AG20443 (cell line): ENCODE results near the gene PRKG1.
A peak's percentile ranks its signal among the peaks of the same experiment; 100 is the strongest.
"Not testable (repeated sequence)": the region's sequence is repeated elsewhere in the genome, so short reads cannot be mapped to it uniquely, and the experiment has no call there.

ENCODE experiments used
- DNase-seq: peaks from one replicate; pipeline ENCODE4 v3.0.0; 2012; ENCODE audit warnings: low spot score, mixed read lengths

PRKG1 gene

DNA sequence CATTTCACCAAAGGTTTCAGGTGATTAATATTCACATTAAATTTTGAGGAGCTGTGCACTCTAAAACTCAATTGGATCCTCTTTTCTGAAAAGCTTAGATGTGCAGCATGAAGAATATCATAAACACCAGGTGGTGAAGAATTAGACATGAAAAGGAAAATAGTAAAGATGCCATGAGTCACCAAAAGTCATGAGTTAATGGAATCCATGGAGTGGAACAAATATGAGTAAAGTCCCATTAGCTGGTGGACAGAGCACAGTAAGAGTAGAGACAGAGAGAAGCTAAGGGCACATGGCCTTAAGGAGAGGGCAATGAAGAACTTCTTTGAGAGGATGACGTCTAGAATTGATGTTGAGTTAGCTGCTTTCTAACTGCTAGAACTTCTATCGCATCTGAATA lies 353.5 kb downstream of the PRKG1 start:
- DNase-seq: no peak

DNA sequence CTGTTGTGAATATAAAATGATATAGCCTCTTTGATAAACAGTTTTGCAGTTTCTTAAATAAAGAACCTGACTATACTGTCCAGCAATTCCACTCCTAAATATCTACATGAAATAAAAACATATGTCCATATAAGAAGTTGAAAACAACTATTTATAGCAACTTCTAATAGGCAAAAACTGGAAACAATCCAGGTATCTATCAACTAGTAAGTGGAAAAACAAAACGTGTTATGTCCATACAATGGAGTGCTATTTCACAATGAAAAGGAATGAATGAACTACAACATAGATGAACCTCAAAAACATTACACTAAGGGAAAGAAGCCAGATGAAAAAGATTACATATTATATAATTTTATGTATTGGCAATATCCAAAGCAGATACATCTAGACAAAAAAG lies 356.2 kb downstream of the PRKG1 start:
- DNase-seq: no peak

DNA sequence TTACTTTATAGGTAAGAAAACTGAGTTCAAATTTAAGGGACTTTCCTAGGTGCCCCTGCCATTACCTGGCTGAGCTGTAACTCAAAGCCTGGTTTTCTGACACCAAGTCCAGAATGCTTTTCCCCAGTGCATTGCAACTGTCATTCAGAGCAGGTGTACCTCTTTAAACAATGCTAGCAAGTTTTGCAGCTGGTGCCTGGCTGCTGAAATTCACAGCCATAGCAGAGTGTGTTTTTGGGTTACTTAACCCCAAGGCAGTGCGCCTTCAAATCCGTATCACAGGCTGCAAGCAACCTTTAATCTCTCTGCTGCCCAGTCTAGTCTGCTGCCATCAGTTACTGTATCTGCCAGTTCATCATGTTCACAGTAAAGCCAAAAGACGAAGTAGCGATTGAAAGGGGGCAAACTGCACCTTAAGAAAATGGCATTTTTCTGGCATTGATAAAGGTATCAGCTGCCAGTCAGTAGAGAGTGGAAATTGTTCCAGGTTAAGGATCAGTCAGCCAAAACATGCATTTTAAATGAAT lies 359.7 kb downstream of the PRKG1 start:
- no peak for DNase-seq

DNA sequence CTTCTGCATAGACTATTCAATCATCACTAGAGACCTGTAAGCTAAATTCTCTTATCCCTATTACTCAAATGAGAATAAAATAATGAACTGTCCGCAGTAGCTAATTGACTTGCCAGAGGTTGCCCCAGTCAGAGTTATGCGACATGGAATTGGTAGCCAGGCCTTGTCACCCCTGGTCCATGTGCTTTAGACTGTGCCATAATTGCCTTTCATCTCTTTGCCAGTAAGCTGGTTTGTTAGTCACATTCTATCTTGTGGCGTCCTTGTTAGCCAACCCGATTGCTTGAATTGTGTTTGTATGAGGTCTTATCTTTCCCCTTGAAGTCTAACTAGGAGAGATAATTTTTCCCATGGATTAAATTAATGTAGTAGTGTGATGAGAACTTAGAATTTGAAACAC lies 362.5 kb downstream of the PRKG1 start:
- no peak for DNase-seq

DNA sequence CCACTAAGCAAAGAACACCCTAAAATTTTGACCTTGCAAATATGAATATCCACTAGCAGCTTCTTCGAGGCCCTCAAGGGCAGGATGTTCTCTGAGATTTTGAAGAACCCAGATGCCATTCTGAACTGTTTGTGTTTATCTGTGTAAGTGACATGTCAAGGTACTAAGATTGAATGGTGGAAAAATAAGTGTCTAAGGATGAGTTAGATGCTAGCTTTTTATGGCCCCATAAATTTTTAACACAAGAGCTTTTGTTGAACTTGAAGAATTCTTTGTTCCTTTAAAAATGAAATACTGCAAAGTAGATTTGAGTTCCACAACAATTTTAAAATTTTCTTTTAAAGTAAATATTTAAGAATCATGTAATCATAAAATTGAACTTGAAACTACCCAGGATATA lies 365.4 kb downstream of the PRKG1 start:
- no peak for DNase-seq

DNA sequence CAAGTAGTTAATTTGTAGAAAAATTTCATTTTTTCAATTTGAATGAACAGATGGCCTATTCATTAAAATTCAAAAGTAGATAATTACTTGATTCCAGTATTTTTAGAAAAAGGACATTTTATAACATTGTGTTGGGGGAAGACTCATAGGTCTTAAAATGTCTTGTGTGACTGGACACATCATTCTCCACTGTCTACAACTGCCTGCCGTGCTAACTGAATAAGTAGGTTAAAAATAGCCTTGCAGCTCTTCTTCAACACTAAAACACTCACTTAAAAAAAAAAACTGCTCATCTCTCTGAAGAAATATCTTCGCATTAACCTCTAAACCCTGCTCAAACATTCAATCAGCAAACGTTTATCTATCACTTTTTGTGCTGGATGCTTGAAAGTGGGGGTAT lies 371.3 kb downstream of the PRKG1 start:
- peak; percentile 19 for DNase-seq

DNA sequence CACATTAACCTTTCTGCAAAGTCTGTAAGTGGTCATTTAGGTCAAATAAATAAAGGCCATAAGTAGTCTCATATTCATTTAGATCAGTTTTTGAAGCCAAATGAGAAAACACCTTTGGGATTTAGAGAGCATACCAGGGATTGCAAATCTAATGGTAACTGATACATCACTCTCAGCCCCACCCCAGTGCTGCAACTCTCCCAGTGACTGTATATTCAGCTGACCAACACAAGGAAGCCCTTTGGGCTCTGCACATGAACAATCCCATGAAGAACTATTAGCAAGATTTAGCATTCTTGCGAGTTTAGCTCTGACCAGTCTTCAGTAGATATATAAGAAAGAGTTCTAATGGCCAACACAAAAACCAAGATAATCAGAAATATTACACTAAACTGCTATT lies 372.8 kb downstream of the PRKG1 start:
- DNase-seq: peak; percentile 9

DNA sequence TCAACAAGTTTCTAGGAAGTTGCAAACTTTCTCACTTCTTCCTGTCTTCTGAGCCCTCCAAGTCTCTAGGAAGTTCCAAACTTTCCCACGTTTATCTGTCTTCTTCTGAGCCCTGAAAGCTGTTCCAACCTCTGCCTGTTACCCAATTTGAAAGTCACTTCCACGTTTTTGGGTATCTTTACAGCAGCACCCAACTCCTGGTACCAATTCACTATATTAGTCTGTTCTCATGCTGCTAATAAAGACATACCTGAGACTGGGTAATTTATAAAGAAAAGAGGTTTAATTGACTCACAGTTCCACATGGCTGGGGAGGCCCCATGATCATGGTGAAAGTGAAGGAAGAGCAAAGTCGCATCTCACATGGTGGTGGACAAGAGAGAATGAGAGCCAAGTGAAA lies 381.5 kb downstream of the PRKG1 start:
- not testable (repeated sequence) for DNase-seq

DNA sequence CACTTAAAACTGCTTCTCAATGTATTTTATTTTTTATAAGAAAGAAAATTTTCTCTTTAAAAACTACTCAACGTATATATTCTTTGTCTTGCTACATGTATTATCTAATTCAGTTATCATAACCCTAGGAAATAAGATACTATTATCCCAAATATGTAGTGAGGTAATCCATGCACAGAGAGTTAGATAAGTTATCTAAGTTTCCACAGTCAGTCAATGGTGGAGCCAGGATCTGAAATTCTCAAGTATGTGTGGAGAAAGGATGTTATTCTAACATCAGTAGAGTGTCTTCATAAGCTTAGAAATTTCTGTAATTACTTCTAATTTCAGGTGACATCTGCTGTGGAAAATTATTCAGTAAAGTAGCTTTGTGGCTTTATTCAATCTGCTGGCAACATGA lies 385.2 kb downstream of the PRKG1 start:
- DNase-seq: no peak

DNA sequence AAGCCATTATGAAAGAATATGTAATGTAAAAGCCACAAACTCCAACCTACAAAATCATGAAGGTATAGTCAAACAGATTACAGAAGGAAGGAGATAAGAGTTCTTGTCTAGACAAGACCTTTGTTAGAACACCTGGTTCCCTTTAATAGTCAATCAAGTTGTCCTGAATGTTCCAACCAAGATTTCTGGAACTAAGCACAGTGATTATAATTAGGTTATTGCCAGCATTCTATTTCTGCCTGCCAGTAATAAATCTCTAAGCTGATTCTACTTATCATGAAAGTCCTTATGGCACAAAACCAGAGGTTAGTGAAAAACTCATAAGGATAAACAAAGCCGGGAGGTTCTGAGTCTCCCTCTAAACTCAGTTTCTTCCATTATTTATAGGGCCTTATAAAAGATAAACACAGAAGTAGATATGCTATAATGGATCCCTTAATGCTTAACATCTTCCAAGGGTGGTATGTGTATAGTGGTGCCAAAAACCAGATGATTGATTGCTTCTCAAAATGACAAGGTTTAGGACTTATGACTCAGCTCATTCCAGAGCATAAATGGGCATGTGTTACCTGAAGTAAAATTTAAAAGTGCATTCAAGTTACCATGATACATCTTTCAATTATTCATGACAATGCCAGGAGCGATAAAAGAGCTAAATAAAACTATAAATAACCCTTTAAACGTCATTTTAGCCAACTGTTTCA lies 387.9 kb downstream of the PRKG1 start:
- DNase-seq: no peak

DNA sequence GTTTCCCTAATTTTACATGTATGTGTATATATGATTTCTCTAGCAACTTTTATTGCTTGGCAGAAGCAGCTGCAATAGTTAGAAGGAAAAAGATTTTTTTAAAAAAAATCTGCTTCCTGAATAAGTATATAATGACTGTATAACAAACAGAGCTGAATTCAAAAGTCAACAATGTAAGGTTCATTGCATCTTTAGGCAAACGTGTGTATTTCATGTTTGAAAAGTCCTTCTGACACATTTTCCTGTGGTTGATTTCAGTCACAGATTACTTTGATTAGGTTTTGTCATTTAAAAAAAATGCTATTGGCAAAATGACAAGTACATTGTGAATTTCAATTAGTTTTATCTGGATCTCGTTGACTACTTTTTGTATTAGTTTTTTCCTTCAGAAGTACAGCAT lies 394.1 kb downstream of the PRKG1 start:
- DNase-seq: no peak

DNA sequence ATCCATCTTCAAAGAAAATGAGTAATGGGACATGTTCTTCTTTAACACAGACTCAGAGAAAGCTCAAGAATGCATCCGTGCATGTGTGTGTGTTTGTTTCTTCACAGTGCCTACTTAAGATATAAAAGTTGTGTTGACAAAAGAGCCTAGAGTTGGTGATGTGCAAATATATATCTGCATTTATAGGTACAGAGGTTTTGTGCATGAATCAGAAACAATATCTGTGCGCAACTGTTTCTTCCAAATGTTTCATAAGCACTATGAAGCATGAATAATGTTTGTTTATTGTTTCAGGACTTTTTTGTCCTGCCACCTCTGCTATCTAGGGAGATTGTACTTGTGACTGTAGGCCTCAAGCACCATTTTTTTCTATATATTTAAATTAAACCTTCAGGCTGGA lies 395.4 kb downstream of the PRKG1 start:
- no peak for DNase-seq

DNA sequence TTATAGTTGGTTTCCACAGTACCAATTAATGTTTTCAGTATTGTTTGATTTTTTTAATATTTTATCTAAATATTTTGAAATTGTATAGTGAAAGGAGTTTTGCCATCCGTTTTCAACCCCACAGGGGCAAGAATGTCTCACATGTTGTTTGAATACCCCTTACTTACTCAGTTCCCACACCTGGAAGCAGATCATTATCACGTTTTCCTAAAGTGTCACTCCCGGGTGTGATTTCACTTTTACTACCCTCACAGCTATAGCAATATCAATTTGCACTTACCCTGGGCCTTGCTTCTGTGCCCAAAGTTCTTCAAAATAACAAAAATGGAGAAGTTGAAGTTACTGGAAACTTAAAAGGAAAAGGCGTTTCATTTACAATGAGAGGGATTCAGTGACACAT lies 397.0 kb downstream of the PRKG1 start:
- no peak for DNase-seq

DNA sequence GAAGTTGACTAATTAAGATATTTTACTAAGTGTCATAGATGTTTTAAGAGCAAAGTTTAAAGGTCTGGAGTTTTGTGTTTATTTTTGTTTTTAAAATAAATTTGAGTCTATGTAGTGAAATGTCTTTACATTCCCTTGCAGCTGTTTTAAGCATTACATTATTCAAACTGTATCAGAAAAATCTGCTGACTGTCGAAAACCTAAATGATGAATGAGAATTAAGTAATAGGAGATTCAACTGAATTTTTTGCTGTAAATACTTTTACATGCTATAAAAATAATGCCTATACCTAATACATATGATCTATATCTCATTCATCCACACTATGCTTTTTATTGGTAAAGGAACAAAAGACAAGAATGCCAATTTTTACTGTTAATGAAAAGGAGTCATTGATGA lies 397.9 kb downstream of the PRKG1 start:
- no peak for DNase-seq

DNA sequence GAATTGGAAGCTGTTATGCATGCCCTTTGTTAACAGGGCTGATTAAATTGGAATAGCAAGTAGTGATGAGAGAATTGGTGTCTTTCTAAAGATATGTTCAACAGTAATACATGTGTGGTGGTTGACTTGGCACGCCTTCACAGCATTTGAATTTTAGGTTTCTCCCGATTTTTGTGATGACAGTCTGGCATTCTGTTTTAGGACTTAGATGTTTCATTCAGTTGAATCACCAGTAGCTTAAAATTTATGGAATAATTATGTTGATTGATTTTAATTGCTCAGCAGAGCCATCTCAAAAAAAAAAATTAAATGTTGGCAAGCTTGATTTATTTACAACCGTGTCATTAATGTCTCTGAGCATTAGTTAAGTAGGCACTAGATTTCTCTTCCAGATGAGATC lies 405.4 kb downstream of the PRKG1 start:
- no peak for DNase-seq

DNA sequence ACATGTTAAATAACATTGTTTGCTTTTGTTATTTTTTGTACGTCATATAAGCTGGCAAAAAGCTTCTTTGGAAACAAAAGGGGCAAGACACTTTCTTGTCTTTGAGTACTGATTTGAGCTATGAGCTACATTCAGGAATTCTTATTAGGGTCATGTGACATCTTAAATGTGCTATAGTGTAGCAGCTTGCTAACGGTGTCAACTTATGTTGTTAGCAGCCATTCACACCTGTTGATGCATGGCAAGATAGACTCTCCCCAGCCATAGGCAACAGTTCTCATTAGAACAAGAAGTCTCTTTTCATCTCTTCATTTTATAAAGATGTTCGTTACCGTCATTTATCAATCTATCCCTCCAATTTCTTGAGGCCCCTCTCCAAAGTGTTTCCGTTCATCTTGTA lies 411.4 kb downstream of the PRKG1 start:
- no peak for DNase-seq

DNA sequence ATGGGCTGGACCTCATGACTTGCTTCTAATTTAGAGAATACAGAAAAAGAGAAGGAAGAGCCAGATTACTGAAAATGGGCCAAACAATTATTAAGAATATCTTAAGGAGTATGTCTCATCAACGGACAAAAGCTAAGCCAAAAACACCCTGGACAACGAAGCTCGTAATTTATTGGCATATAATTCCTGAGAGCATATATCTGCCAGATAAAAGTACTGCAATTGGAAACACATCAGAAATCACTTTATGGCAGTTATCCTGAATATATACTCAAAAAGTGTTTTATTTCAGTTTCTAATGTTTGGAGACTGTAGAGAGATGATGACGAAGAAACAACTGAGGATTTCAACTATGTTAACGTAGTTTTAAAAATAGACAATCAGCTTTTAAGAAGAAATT lies 413.3 kb downstream of the PRKG1 start:
- no peak for DNase-seq

DNA sequence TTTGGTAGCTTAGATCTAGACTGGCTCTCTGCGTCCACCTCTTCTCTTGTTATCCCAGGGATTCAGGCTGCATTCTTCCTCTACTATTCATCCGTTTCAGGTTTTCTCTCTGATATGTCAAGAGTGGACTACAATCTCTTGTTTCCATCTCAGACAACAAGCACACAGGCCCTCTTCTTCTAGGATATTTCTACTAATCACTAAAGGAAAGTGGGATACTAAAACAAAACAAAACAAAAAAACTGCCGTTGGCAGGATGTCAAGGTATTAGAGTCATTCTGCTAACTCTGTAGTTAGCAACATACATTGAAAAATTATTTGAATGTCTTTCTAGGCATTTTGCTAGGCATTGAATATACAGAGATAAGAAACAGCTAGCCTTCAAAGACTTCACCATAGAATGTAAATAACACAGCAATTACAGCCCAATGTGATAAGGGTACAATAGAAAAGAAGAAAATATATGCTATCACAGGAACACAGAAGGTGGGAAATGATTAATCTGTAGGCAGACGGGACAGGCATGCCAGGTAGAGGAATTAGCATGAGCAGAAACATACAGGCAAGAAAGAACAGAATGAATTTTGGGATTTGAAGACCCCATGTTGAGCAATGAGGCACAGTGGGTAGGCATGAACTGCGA lies 414.6 kb downstream of the PRKG1 start:
- DNase-seq: no peak

DNA sequence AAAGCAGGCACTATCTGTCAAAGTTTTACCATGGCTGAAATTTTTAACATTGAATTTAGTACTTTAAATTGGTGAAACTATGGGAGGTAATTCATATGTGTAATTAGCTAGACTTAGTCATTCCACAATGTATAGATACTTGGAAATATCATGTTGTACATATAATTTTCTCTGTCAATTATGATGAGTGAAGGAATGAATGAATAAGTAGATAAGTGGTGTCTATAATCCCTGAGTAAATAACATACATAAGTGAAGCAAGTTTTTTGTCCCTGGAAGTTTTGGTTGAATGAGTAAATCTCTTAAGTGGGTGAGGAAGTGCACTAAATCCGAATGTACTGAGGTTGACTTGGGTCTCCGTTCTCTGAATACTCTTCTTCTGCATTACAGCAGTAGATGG lies 424.1 kb downstream of the PRKG1 start:
- DNase-seq: no peak

DNA sequence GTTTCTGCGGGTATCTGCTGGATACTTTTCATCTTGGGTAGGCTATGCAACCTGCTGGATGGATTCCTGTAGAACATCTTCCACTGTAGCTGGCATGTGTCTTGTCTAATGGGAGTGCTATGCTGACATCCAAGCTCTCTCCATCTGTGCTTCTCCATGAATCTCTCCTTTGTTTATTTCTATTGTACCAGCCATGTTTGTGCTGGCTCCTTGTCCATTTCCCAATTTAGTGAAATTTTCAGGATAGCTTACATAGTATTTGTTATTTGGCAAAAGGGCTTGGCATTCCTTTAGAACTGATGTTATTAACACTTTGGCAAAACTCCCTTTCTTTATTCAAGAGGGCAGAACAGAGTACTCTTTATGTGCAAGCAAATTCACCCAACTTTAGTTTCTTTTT lies 427.1 kb downstream of the PRKG1 start:
- peak; percentile 39 for DNase-seq

DNA sequence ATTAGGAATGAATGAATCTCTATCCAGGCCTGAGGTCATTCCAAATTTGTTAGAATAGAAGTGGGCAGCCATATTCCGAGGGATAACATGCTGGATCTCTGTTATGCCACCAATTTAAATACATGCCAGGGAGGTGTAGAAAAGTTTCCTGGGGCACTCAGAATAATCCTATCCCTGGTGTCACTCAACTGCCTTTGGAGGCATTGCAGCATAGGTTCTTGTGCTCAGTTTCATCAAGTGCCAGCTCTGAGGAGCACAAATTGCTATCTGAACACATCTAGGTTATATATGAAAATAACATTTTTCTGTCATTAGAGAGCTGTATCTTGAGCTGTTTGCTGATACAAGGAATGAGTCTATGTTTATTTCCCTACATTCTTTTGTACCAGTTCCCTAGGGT lies 427.8 kb downstream of the PRKG1 start:
- no peak for DNase-seq

DNA sequence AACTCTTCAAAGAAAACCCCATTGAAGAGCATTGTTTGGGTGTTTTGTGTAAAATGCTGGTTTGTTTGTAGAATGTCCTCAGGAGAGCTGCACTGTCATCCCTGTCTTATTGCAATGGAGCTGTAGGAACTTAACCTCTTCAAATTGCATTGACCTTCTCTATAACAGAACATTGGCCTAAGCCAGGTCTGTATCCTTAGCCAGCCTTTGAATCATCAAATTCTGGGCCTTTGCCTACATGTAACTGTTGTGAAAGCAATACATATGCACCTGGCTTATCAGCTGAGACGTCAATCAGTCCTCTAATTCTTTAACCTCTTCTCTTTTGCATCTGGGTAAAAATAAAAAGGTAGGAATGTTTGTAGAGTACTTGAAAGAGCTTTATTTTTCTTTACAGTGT lies 429.1 kb downstream of the PRKG1 start:
- DNase-seq: no peak

DNA sequence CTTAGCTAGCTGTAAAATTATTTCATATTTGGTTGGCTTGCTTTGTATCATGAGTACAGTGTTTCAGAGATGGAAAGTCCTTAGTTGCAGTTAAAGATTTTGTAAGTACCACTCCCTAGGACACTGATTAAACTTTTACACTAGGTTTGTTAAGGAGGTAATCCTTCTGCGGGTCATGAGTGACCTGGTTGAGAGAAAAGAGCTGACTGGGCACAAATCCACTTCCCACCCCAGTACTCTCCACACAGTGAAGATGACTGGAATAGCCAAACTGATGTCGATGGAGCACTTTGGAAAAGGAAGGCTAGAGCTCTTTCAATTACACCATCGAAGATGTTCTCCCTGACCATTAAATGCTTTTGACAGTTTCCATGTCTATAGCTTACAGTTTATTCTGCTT lies 433.2 kb downstream of the PRKG1 start:
- no peak for DNase-seq

DNA sequence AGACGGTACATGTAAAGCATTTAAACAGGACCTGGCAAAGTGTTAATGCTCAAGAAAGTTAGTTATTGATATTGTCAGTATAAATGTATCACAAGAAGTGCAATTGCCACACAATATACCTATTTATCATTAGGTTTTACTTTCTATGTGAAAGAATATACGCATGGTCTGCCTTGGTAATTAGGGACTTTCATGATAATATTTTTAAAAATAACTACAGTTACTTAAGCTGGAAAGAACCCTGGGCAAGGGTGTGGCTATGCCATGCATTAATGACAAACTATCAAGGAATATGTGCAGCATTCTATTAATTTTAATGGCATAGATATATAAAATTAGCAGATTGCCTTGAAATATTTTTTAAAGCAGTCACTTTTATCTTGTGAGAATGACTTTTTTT lies 433.9 kb downstream of the PRKG1 start:
- no peak for DNase-seq
